Mesenchymal stem cell (in vitro differentiated cells and primary cell): Measurements from ENCODE around the gene UPK3BL2.
"Not testable (repeated sequence)": the region's sequence is repeated elsewhere in the genome, so short reads cannot be mapped to it uniquely, and the experiment has no call there.

ENCODE experiments used
- DNase-seq: peaks from one replicate; pipeline ENCODE4 v3.0.0-alpha.2; 2013
- H2AFZ ChIP-seq: one replicate; pipeline ENCODE4 v1.6.1; 2013; ENCODE audit warnings: low read depth, mild to moderate bottlenecking, control low read depth, inconsistent platforms, low read length, moderate library complexity
- H2AK5ac ChIP-seq: 2 replicates; pipeline ENCODE4 v1.6.1; 2013; ENCODE audit warnings: low read length, moderate library complexity, mild to moderate bottlenecking, inconsistent platforms; ENCODE audit not compliant: severe bottlenecking
- H2BK120ac ChIP-seq: one replicate; pipeline ENCODE4 v1.6.1; 2013; ENCODE audit warnings: low read depth, mild to moderate bottlenecking, inconsistent platforms, low read length, moderate library complexity
- H2BK12ac ChIP-seq, 2 experiments: one replicate each; pipeline ENCODE4 v1.6.1; 2013; ENCODE audit warnings: inconsistent platforms in 2 of 2, low read length in 2 of 2, mild to moderate bottlenecking in 2 of 2, moderate library complexity in 2 of 2, control low read depth in 1 of 2
- H2BK15ac ChIP-seq: one replicate; pipeline ENCODE4 v1.6.1; 2013; ENCODE audit warnings: mild to moderate bottlenecking, low read depth, inconsistent platforms; ENCODE audit not compliant: poor library complexity, severe bottlenecking
- H2BK5ac ChIP-seq: 2 replicates; pipeline ENCODE4 v1.6.1; 2013; ENCODE audit warnings: low read depth, mild to moderate bottlenecking, low read length, control low read depth, inconsistent platforms; ENCODE audit not compliant: poor library complexity, severe bottlenecking
- H3K14ac ChIP-seq, 2 experiments: one replicate each; pipeline ENCODE4 v1.6.1; 2013; ENCODE audit warnings: inconsistent platforms in 2 of 2, low read length in 2 of 2, control low read depth in 1 of 2, mild to moderate bottlenecking in 1 of 2, moderate library complexity in 1 of 2
- H3K18ac ChIP-seq, 2 experiments: one replicate each; pipeline ENCODE4 v1.6.1; 2013; ENCODE audit warnings: inconsistent platforms in 2 of 2, low read length in 2 of 2, control low read depth in 1 of 2, low read depth in 1 of 2, mild to moderate bottlenecking in 1 of 2
- H3K23ac ChIP-seq, 2 experiments: one replicate each; pipeline ENCODE4 v1.6.1; 2013; ENCODE audit warnings: inconsistent platforms in 2 of 2, low read length in 2 of 2, mild to moderate bottlenecking in 2 of 2, moderate library complexity in 2 of 2, control low read depth in 1 of 2
- H3K27ac ChIP-seq: 2 replicates; pipeline ENCODE4 v1.5.1; 2013; ENCODE audit warnings: mild to moderate bottlenecking, moderate library complexity, low read length, control low read depth, inconsistent platforms; ENCODE audit not compliant: poor library complexity, severe bottlenecking
- H3K27me3 ChIP-seq, 2 experiments: 2 replicates each; pipeline versions ENCODE4 v1.6.1 to v1.7.0; 2013; ENCODE audit warnings: low read length in 2 of 2, mild to moderate bottlenecking in 2 of 2, moderate library complexity in 2 of 2, control low read depth in 1 of 2, inconsistent platforms in 1 of 2; ENCODE audit not compliant: control insufficient read depth in 1 of 2, insufficient read depth in 1 of 2
- H3K36me3 ChIP-seq, 2 experiments: 2 replicates each; pipeline versions ENCODE4 v1.6.1 to v1.7.0; 2013; ENCODE audit warnings: low read length in 2 of 2, control low read depth in 1 of 2, inconsistent platforms in 1 of 2, low read depth in 1 of 2, mild to moderate bottlenecking in 1 of 2; ENCODE audit not compliant: insufficient read depth in 2 of 2, control insufficient read depth in 1 of 2
- H3K4ac ChIP-seq, 2 experiments: one replicate each; pipeline ENCODE4 v1.6.1; 2013; ENCODE audit warnings: inconsistent platforms in 2 of 2, low read length in 2 of 2, mild to moderate bottlenecking in 2 of 2, moderate library complexity in 2 of 2, control low read depth in 1 of 2, low read depth in 1 of 2
- H3K4me1 ChIP-seq: 2 replicates; pipeline ENCODE4 v1.6.1; 2013; ENCODE audit warnings: low read depth, low read length, control low read depth; ENCODE audit not compliant: control insufficient read depth, insufficient read depth
- H3K4me2 ChIP-seq: 2 replicates; pipeline ENCODE4 v1.6.1; 2013; ENCODE audit warnings: low read length, mild to moderate bottlenecking, inconsistent platforms; ENCODE audit not compliant: poor library complexity, severe bottlenecking
- H3K4me3 ChIP-seq, 2 experiments: 2 replicates each; pipeline versions ENCODE4 v1.5.1 to v1.7.0; 2013; ENCODE audit warnings: low read length in 2 of 2, mild to moderate bottlenecking in 2 of 2, control low read depth in 1 of 2, low read depth in 1 of 2; ENCODE audit not compliant: insufficient read depth in 1 of 2
- H3K79me1 ChIP-seq: replicated peaks from 2 replicates; pipeline ENCODE4 v1.6.1; 2013; ENCODE audit warnings: mild to moderate bottlenecking, control low read depth, low read length, inconsistent platforms; ENCODE audit not compliant: poor library complexity, severe bottlenecking
- H3K9ac ChIP-seq: 2 replicates; pipeline ENCODE4 v1.7.0; 2013; ENCODE audit warnings: mild to moderate bottlenecking, low read length, moderate library complexity
- H3K9me3 ChIP-seq: 2 replicates; pipeline ENCODE4 v1.7.0; 2013; ENCODE audit warnings: mild to moderate bottlenecking, low read length; ENCODE audit not compliant: control insufficient read depth
- H4K8ac ChIP-seq: one replicate; pipeline ENCODE4 v1.6.1; 2013; ENCODE audit warnings: inconsistent platforms, mild to moderate bottlenecking, low read length, moderate library complexity
- H4K91ac ChIP-seq: one replicate; pipeline ENCODE4 v1.6.1; 2013; ENCODE audit warnings: mild to moderate bottlenecking, low read length, inconsistent platforms
- WGBS: methylation state at CpG from one replicate; pipeline ENCODE4 v1.1.7; 2013; ENCODE audit warnings: mixed read lengths; 5-methylcytosine and 5-hydroxymethylcytosine counted together

Gene UPK3BL2

DNA sequence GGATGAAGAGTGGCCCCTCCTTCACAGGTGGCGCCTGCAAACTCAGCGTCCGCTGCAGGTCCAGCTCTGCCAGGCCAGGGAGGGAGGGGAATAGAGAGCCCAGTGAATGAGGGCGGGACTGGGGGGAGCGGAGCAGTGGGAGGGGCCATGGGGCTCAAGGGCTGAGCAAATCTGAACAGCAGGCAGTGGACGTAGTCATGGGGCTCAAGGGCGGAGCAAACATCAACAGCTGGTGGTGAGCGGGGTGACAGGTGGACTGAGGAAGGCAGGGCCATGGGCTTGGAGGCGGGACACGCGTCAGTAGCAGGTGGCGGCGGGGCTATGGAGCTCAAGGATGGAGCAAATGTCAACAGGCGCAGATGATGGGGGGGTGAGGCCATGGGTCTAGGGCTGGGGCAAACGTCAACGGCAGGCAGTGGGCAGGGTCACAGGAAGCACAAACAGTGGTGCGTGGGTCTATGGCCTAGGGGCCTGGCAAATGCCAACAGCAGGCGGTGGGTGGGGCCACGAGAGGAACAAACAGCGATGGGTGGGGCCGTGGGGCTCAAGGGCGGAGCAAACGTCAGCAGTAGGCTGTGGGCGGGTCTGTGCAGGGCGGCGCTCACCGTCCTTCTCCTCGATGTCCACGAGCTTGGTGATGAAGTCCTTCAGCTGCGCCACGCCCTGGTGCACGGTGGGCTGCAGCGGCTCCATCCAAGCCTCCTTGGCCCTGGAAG, 50.1 kb downstream of the UPK3BL2 start:
- not testable (repeated sequence) for H2BK120ac ChIP-seq, H3K23ac ChIP-seq, H3K14ac ChIP-seq, H2AFZ ChIP-seq, H4K8ac ChIP-seq, H3K36me3 ChIP-seq, H3K18ac ChIP-seq, H2BK12ac ChIP-seq, H3K9me3 ChIP-seq, H3K4me3 ChIP-seq, H3K9ac ChIP-seq, H2AK5ac ChIP-seq, H3K4me1 ChIP-seq, H3K27me3 ChIP-seq, H3K27ac ChIP-seq, H3K79me1 ChIP-seq, H2BK15ac ChIP-seq, H4K91ac ChIP-seq, DNase-seq, H3K4ac ChIP-seq, H2BK5ac ChIP-seq, H3K4me2 ChIP-seq
- no CpG with 5 or more reads among the region's 33 CpGs for WGBS

DNA sequence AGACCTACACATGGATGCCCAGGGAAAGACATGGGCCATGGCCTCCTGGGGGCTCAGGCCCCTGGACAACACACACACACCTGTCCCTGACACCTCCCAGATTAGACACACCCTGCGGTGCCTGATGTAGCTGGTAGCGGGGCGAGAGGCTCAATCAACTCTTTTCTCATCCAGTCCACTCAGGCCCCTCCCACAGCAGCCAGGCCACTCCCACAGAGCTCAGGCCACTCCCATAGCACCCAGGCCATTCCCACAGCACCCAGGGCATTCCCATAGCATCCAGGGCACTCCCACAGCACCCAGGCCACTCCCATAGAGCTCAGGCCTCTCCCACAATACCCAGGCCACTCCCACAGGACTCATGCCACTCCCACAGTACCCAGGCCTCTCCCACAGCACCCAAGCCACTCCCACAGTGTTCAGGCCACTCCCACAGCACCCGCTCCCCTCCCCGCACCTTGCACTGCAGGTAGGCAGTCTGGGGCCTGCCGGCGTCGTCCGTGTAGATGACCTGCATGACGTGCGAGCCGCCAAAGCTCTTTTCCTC, 52.9 kb downstream of the UPK3BL2 start:
- not testable (repeated sequence) for H3K4me2 ChIP-seq, H3K4ac ChIP-seq, H3K27me3 ChIP-seq, H3K14ac ChIP-seq, H3K4me3 ChIP-seq, H2AK5ac ChIP-seq, H2BK120ac ChIP-seq, H3K23ac ChIP-seq, H3K27ac ChIP-seq, H2BK15ac ChIP-seq, H3K4me1 ChIP-seq, DNase-seq, H4K91ac ChIP-seq, H3K79me1 ChIP-seq, H3K9me3 ChIP-seq, H2AFZ ChIP-seq, H3K9ac ChIP-seq, H2BK5ac ChIP-seq, H4K8ac ChIP-seq, H3K36me3 ChIP-seq, H3K18ac ChIP-seq, H2BK12ac ChIP-seq
- WGBS: no CpG with 5 or more reads among the region's 12 CpGs
